Duodenal mucosa (tissue), 2 donors: ENCODE results near the gene TUBA4B.
"Not testable (repeated sequence)": the region's sequence is repeated elsewhere in the genome, so short reads cannot be mapped to it uniquely, and the experiment has no call there.

Experiments used
- H3K27ac ChIP-seq: one replicate; pipeline ENCODE4 v1.7.0; 2013; ENCODE audit warnings: low read depth, low read length
- H3K27me3 ChIP-seq, 2 donors: one replicate each; pipeline ENCODE4 v1.7.0; 2013; ENCODE audit warnings: low read length in 2 of 2, control low read depth in 1 of 2; ENCODE audit not compliant: insufficient read depth in 2 of 2, control insufficient read depth in 1 of 2
- H3K36me3 ChIP-seq, 2 donors: one replicate each; pipeline ENCODE4 v1.7.0; 2013; ENCODE audit warnings: low read length in 2 of 2, control low read depth in 1 of 2; ENCODE audit not compliant: insufficient read depth in 2 of 2, control insufficient read depth in 1 of 2
- H3K4me1 ChIP-seq, 2 donors: one replicate each; pipeline ENCODE4 v1.7.0; 2013; ENCODE audit warnings: low read length in 2 of 2, control low read depth in 1 of 2; ENCODE audit not compliant: insufficient read depth in 2 of 2, control insufficient read depth in 1 of 2
- H3K4me3 ChIP-seq, 2 donors: one replicate each; pipeline ENCODE4 v1.7.0; 2013; ENCODE audit warnings: low read length in 2 of 2, low read depth in 1 of 2
- H3K9ac ChIP-seq, 2 donors: one replicate each; pipeline ENCODE4 v1.7.0; 2013; ENCODE audit warnings: low read length in 2 of 2, low read depth in 1 of 2
- H3K9me3 ChIP-seq, 2 donors: one replicate each; pipeline ENCODE4 v1.7.0; 2013; ENCODE audit warnings: low read length in 2 of 2, control low read depth in 1 of 2; ENCODE audit not compliant: control insufficient read depth in 1 of 2

Gene TUBA4B

DNA sequence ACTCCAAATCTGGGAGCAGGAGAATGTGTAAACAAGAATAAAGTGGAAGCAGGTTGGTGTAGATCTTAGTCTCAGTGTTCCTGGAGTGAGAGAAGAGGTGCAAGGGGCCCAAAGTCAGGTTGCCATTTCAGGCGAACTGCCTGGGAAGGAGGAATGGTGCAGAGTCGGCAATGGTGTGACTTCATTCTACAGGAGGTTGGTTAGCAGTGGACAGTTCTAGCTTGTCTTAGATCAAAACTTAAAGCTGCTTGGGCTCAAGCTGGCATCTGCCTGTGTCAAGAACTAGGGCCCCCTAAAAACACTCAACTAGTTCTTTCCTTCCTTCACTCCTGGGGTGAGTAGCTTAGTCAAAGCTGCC is 4.2 kb upstream of the TUBA4B start:
- no peaks in the 10 kb centered on the region for H3K9me3 ChIP-seq
- peak overlapping the region; percentile 92 for H3K27ac ChIP-seq
- peak overlapping the region; percentile 43 to 54 for H3K4me3 ChIP-seq
- peaks cover 14 to 30% of the 10 kb centered on the region in 2 donors for H3K36me3 ChIP-seq
- no peaks in the 10 kb centered on the region for H3K27me3 ChIP-seq
- H3K9ac ChIP-seq = peak overlapping the region; percentile 18 to 78
- peaks cover 77 to 90% of the 10 kb centered on the region in 2 donors for H3K4me1 ChIP-seq

DNA sequence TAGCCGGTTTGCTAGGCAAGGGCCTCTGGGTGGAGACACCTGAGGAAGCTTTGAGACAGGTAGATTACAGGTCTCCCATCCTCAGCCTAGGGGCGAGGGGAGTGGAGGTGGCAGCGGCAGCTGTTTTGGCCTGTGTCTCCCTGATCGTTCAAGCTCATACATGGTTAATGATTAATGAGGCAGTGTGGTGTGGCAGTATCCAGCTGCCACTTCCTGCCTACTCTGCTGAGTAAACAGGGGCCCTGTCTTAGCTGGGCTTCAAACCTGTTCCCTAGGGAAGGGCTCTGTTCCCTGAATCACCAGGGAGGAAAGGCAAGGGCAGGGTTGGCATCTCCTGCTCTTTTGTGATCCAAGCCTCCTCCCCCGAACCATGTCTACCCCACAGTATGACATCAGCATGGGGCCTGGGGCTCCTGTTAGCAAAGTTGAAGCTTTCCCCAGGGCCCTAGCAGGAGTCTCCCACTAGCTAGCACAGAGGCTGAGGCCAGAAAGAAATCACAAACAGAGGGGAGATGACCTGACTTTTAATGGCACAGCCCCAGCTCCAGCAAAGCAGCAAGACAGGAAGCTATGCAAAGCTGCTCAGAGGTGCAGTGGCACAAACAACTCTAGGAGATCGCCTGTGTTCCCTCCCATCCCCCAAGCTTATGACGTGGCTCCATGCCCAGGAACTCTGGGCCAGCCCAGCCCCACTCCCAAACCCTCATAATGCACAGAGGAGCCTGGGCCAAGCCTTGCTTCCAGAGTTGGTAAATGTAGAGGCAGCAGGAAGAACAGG is 3.7 kb upstream of the TUBA4B start:
- Histone ChIP-seq H3K27me3 (no peaks in the 10 kb centered on the region), H3K4me1 (peaks cover 77 to 85% of the 10 kb centered on the region in 2 donors)

DNA sequence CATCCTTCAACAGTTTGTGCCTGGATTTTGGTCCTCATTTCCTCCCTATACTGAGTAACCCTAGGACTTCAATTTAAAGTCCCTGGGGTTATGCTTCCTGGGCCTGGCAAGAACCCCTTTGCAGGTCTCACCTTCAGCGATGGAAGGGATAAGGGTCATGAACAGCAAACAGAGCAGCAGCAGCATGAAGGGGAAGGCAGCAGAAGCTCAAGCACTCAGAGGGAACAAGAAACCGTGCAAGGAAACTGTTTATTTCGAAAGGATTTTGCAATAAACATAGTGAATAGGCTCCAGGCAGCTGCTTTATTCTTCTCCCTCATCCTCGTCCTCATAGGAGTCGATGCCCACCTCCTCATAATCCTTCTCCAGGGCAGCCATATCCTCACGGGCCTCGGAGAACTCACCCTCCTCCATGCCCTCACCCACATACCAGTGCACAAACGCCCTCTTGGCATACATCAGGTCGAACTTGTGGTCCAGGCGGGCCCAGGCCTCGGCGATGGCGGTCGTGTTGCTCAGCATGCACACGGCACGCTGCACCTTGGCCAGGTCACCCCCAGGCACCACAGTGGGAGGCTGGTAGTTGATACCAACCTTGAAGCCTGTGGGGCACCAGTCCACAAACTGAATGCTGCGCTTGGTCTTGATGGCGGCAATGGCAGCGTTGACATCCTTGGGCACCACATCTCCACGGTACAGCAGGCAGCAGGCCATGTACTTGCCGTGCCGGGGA is 2.8 kb upstream of the TUBA4B start:
- Histone ChIP-seq H3K9ac (peak overlapping the region; percentile 18 to 78), H3K9me3 (no peaks in the 10 kb centered on the region), H3K27ac (peak overlapping the region; percentile 92), H3K27me3 (no peaks in the 10 kb centered on the region), H3K4me1 (peaks cover 71 to 82% of the 10 kb centered on the region in 2 donors), H3K36me3 (peaks cover 14 to 30% of the 10 kb centered on the region in 2 donors), H3K4me3 (peak overlapping the region; percentile 43 to 54)

More for the DNA sequence above, 3.7 kb upstream of the TUBA4B start:
- Histone ChIP-seq H3K27ac (peak overlapping the region; percentile 92), H3K9ac (peak overlapping the region; percentile 18 to 78), H3K4me3 (peak overlapping the region; percentile 43 to 54), H3K36me3 (peaks cover 14 to 30% of the 10 kb centered on the region in 2 donors), H3K9me3 (no peaks in the 10 kb centered on the region)

DNA sequence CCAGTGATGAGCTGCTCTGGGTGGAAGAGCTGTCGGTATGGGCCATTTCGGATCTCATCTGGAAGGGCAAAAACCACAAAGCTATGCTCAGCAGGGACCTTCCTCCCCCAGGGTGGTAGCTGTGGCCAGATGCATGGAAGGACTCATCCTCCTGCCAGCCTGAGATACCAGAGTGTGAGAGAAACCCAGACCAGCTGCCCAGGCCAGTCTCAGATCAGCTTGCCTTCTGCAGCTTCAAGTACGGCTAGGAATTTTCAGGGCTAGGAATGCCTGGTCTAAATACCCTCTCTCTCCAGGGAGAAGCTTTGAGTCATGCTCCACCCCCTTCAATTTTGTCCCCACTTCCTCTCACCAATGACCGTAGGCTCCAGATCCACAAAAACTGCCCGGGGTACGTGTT is 1.4 kb upstream of the TUBA4B start:
- Histone ChIP-seq H3K4me1 (peaks cover 61 to 71% of the 10 kb centered on the region in 2 donors), H3K36me3 (peaks cover 14 to 30% of the 10 kb centered on the region in 2 donors), H3K27ac (no peak overlapping the region), H3K4me3 (peak overlapping the region; percentile 82 to 87), H3K27me3 (peaks cover 0 to 3% of the 10 kb centered on the region in 2 donors), H3K9me3 (no peaks in the 10 kb centered on the region), H3K9ac (peak overlapping the region; percentile 74 to 89)

DNA sequence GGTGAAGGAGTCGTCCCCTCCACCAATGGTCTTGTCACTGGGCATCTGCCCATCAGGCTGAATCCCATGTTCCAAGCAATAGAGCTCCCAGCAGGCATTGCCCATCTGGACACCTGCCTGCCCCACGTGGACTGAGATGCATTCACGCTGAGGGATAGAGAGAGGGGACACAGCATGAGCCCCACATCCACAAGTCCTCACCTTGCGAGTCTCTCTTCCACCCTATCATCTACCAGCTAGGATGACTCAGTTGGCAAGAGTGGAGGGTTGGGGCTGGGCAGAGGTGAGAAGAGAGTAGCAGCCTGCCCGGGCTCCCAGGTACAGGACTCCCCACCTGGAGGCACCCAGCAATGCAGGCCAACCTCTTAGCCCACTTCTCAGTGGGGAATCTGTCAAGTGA is 959 bp upstream of the TUBA4B start:
- no peak overlapping the region for H3K27ac ChIP-seq
- peaks cover 0 to 3% of the 10 kb centered on the region in 2 donors for H3K27me3 ChIP-seq
- peak overlapping the region; percentile 82 to 87 for H3K4me3 ChIP-seq
- H3K4me1 ChIP-seq = peaks cover 57 to 66% of the 10 kb centered on the region in 2 donors
- H3K9me3 ChIP-seq = no peaks in the 10 kb centered on the region
- peak overlapping the region; percentile 74 to 89 for H3K9ac ChIP-seq
- peaks cover 14 to 27% of the 10 kb centered on the region in 2 donors for H3K36me3 ChIP-seq

DNA sequence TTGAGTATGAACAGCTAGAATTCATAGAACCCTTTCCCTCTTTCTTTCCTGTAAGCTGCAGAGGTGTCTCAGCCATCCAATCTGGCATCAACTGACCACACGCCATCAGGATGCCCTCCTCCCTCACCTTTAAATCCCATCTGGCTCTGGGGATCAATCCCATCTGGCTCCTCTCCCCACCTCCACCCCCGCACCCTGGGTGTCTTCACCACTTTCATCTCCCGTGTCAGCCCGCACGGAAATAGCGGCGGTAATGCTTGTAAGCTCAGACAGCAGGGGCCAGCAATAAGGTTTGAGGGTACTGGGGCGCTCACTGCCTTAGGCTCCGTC is 508 bp upstream of the TUBA4B start:
- Histone ChIP-seq H3K9ac (peak overlapping the region; percentile 74 to 89), H3K36me3 (peaks cover 10 to 23% of the 10 kb centered on the region in 2 donors), H3K27ac (peak overlapping the region; percentile 70), H3K4me1 (peaks cover 53 to 62% of the 10 kb centered on the region in 2 donors), H3K4me3 (peak overlapping the region; percentile 82 to 87), H3K27me3 (peaks cover 0 to 3% of the 10 kb centered on the region in 2 donors), H3K9me3 (no peaks in the 10 kb centered on the region)

DNA sequence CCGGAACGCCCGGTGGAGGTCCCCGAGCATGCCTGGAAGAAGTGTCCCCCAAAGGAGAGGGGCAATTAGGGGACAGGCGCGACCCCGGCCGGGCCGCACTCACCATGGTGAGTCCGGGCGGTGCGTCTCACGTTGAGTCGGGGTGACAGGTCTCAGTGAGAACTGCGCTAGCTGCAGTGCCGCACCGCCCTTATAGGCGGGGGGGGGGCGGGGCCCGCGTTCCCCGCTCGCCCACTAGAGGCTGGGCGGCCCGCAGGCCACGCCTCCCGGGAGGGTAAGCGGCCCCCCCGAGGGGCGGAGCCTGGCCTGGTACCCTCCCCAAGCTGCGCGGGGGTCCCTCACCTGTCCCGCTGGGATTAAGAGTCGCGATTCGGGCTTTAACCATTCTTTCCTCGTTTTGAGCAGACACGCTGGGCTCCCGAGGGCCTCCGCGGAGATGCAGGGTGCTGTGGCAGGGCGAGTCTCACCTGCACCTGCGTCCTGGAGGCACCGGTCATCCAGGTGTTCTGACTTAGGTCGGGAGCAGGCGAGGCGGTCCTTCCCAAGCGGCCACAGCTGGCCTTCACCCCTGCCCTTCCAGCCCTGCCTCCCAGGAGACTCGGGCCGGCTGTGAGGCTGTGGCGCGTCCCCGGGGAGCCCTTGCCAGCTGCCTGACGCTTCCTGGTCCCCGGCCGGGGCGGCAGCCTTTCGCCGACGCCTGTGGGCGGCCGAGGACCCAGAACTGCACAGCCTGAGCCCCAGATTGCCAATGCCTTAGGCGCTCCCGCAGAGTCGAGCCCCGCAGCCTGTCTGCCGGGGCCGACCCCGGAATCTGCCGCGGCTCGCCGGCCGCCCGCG is 928 bp downstream of the TUBA4B start, which contains the start of gene TUBA4A:
TUBA4A (minus strand) TSS at position 166 of the 837 bp plus-strand sequence; CDS start at position 106, 60 bp downstream.
- Histone ChIP-seq H3K27me3 (peaks cover 0 to 3% of the 10 kb centered on the region in 2 donors), H3K36me3 (peaks cover 7 to 15% of the 10 kb centered on the region in 2 donors), H3K4me3 (peak within 1 kb of the TSS; percentile 82 to 87), H3K27ac (peak within 1 kb of the TSS; percentile 70), H3K4me1 (peaks cover 38 to 48% of the 10 kb centered on the region in 2 donors), H3K9me3 (no peaks in the 10 kb centered on the region), H3K9ac (peak within 1 kb of the TSS; percentile 74 to 89)

DNA sequence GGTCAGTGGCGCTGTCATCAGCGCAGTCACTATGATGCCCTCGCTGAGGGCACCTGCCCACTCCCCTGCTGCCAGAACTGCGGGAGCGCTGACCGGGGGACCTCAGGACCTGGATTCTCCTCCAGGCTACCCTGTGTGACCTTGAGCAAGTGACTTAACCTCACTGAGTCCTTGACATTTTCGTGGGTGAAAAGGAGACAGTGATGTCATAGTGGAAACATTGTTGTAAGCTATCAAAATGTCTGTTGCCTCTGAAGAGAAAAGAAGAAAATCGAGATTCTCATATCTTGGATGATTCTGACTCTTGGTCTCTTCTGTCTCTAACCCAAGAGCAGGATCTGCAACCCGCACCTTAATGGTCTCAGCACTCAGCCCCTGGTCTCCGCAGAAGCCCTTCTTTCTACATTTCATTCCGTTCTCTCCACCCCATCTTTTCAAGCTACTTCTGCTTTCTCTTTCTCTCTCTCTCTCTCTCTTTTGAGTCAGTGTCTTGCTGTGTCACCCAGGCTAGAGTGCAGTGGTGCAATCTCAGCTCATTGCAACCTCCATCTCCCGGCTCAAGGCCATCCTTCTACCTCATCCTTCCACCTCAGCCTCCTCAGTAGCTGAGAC is 1.7 kb downstream of the TUBA4B start:
- Histone ChIP-seq H3K4me1 (peaks cover 31 to 41% of the 10 kb centered on the region in 2 donors), H3K9ac (peak overlapping the region; percentile 74 to 89)

DNA sequence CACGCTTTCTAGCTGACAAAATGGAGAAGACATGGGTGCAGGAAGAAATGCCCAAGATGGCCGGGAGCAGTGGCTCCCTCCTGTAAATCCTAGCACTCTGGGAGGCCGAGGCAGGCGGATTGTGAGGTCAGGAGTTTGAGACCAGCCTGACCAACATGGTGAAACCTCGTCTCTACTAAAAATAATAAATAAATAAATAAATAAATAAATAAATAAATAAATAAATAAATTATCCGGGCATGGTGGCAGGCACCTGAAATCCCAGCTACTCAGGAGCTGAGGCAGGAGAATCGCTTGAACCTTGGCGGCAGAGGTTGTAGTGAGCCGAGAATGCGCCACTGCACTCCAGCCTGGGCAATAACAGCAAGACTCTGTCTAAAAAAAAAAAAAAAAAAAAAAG is 5.9 kb downstream of the TUBA4B start:
- not testable (repeated sequence) for H3K27me3 ChIP-seq, H3K4me3 ChIP-seq, H3K9ac ChIP-seq, H3K4me1 ChIP-seq, H3K9me3 ChIP-seq, H3K27ac ChIP-seq, H3K36me3 ChIP-seq

More for the DNA sequence above, 1.7 kb downstream of the TUBA4B start:
- Histone ChIP-seq H3K4me3 (peak overlapping the region; percentile 82 to 87), H3K27me3 (peaks cover 0 to 3% of the 10 kb centered on the region in 2 donors), H3K27ac (peak overlapping the region; percentile 67), H3K9me3 (no peaks in the 10 kb centered on the region), H3K36me3 (peaks cover 7 to 15% of the 10 kb centered on the region in 2 donors)
